ENCODE data around the gene RBFOX1. TPM values are rescaled to one million over a fixed set of nuclear protein-coding genes. Genes with fewer than 3 reads are reported as not detected.

The RBFOX1 gene
- total RNA-seq, 1 donor from 2014 or later = 0.84 TPM

DNA sequence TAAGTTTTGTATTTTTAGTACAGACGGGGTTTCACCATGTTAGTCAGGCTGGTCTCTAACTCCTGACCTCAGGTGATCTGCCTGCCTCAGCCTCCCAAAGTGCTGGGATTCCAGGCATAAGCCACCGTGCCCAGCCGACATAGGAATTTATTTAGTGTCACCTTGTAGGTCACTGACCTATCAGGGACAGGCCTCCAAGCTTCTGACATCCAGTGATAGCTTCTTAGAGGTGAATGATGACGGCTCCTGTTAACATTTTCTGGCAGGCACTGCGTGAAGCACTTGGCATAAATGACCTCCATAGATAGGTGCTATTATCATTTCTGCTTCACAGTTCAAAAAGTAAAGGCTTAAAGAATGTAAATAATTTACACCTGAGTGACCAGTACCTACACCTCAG is 71.6 kb downstream of the RBFOX1 start:
- H3K27ac Mint-ChIP-seq (ENCODE audit: unreplicated experiment) = no peak overlapping the region
- H3K36me3 Mint-ChIP-seq (ENCODE audit: low read depth, unreplicated experiment) = no peaks in the 10 kb centered on the region
- H3K4me1 Mint-ChIP-seq (ENCODE audit: low read depth, unreplicated experiment) = no peaks in the 10 kb centered on the region
- H3K4me3 ChIP-seq (ENCODE audit: insufficient read depth, low read depth, low read length) = no peak overlapping the region
- no peak overlapping the region for H3K9ac ChIP-seq (ENCODE audit: low read length)
- no peaks in the 10 kb centered on the region for H4K20me1 ChIP-seq (ENCODE audit: insufficient read depth, low read length)
- no peak overlapping the region for H3K4me3 Mint-ChIP-seq (ENCODE audit: unreplicated experiment)
- H3K27me3 Mint-ChIP-seq (ENCODE audit: low read depth, unreplicated experiment) = peaks cover 7% of the 10 kb centered on the region
- H3K4me1 ChIP-seq (ENCODE audit: insufficient read depth, low read length) = no peaks in the 10 kb centered on the region
- H3K9me3 ChIP-seq (ENCODE audit: insufficient read depth, low read depth, low read length) = peaks cover 5% of the 10 kb centered on the region
- no peaks in the 10 kb centered on the region for H3K27me3 ChIP-seq (ENCODE audit: insufficient read depth, low read length)
- no peaks in the 10 kb centered on the region for H3K79me2 ChIP-seq (ENCODE audit: insufficient read depth, low read length)
- no peak overlapping the region for H2AFZ ChIP-seq (ENCODE audit: low read depth, low read length)
- DNase-seq (ENCODE audit: low read depth) (no peak), FAIRE-seq (no peak)
- no peak overlapping the region for H3K4me2 ChIP-seq (ENCODE audit: low read length)
- TF ChIP-seq EZH2 (IDR thresholded peaks at IDR 0.05; ENCODE audit: insufficient read depth, low read length) (no peak), CTCF (IDR thresholded peaks at IDR 0.05; ENCODE audit: insufficient read depth, low read depth, low read length) (no peak)
- H3K27ac ChIP-seq (ENCODE audit: low read depth, low read length) = no peak overlapping the region
- no peaks in the 10 kb centered on the region for H3K36me3 ChIP-seq (ENCODE audit: insufficient read depth, low read length)
- H3K9me3 Mint-ChIP-seq (ENCODE audit: unreplicated experiment) = peaks cover 4% of the 10 kb centered on the region

- no peaks in the 10 kb centered on the region for H3K79me2 ChIP-seq (ENCODE audit: insufficient read depth, low read length)
- Mint-ChIP-seq H3K27me3 (ENCODE audit: low read depth, unreplicated experiment) (peaks cover 7% of the 10 kb centered on the region), H3K36me3 (ENCODE audit: low read depth, unreplicated experiment) (no peaks in the 10 kb centered on the region), H3K9me3 (ENCODE audit: unreplicated experiment) (peaks cover 4% of the 10 kb centered on the region), H3K4me1 (ENCODE audit: low read depth, unreplicated experiment) (no peaks in the 10 kb centered on the region), H3K27ac (ENCODE audit: unreplicated experiment) (no peak overlapping the region), H3K4me3 (ENCODE audit: unreplicated experiment) (no peak overlapping the region)
- no peak overlapping the region for H3K4me3 ChIP-seq (ENCODE audit: insufficient read depth, low read depth, low read length)
- H2AFZ ChIP-seq (ENCODE audit: low read depth, low read length) = no peak overlapping the region
- H3K4me2 ChIP-seq (ENCODE audit: low read length) = no peak overlapping the region
- H3K27ac ChIP-seq (ENCODE audit: low read depth, low read length) = no peak overlapping the region
- DNase-seq (ENCODE audit: low read depth) (no peak), FAIRE-seq (no peak)
- H3K9me3 ChIP-seq (ENCODE audit: insufficient read depth, low read depth, low read length) = peaks cover 7% of the 10 kb centered on the region
- H4K20me1 ChIP-seq (ENCODE audit: insufficient read depth, low read length) = no peaks in the 10 kb centered on the region
- no peaks in the 10 kb centered on the region for H3K36me3 ChIP-seq (ENCODE audit: insufficient read depth, low read length)
- H3K4me1 ChIP-seq (ENCODE audit: insufficient read depth, low read length) = no peaks in the 10 kb centered on the region
- H3K9ac ChIP-seq (ENCODE audit: low read length) = no peak overlapping the region
- no peak for TF ChIP-seq CTCF (IDR thresholded peaks at IDR 0.05; ENCODE audit: insufficient read depth, low read depth, low read length)
- no peak for TF ChIP-seq EZH2 (IDR thresholded peaks at IDR 0.05; ENCODE audit: insufficient read depth, low read length)
- no peaks in the 10 kb centered on the region for H3K27me3 ChIP-seq (ENCODE audit: insufficient read depth, low read length)
Measured at GRCh38 chr16:7405166-7405565, 72.5 kb downstream of the RBFOX1 start.

GRCh38 chr16:7408700-7409365 is 76.2 kb downstream of the RBFOX1 start:
- no peak overlapping the region for H3K27ac Mint-ChIP-seq (ENCODE audit: unreplicated experiment)
- Histone ChIP-seq H3K27ac (ENCODE audit: low read depth, low read length) (no peak overlapping the region), H4K20me1 (ENCODE audit: insufficient read depth, low read length) (no peaks in the 10 kb centered on the region), H3K9me3 (ENCODE audit: insufficient read depth, low read depth, low read length) (peaks cover 7% of the 10 kb centered on the region), H3K79me2 (ENCODE audit: insufficient read depth, low read length) (no peaks in the 10 kb centered on the region), H3K27me3 (ENCODE audit: insufficient read depth, low read length) (no peaks in the 10 kb centered on the region), H3K4me2 (ENCODE audit: low read length) (no peak overlapping the region), H3K36me3 (ENCODE audit: insufficient read depth, low read length) (no peaks in the 10 kb centered on the region), H3K4me1 (ENCODE audit: insufficient read depth, low read length) (no peaks in the 10 kb centered on the region), H3K9ac (ENCODE audit: low read length) (no peak overlapping the region), H3K4me3 (ENCODE audit: insufficient read depth, low read depth, low read length) (no peak overlapping the region), H2AFZ (ENCODE audit: low read depth, low read length) (no peak overlapping the region)
- DNase-seq (ENCODE audit: low read depth) (no peak), FAIRE-seq (no peak)
- no peaks in the 10 kb centered on the region for H3K4me1 Mint-ChIP-seq (ENCODE audit: low read depth, unreplicated experiment)
- peaks cover 7% of the 10 kb centered on the region for H3K27me3 Mint-ChIP-seq (ENCODE audit: low read depth, unreplicated experiment)
- no peaks in the 10 kb centered on the region for H3K36me3 Mint-ChIP-seq (ENCODE audit: low read depth, unreplicated experiment)
- TF ChIP-seq CTCF (IDR thresholded peaks at IDR 0.05; ENCODE audit: insufficient read depth, low read depth, low read length) = no peak
- no peak for TF ChIP-seq EZH2 (IDR thresholded peaks at IDR 0.05; ENCODE audit: insufficient read depth, low read length)
- H3K4me3 Mint-ChIP-seq (ENCODE audit: unreplicated experiment) = no peak overlapping the region
- H3K9me3 Mint-ChIP-seq (ENCODE audit: unreplicated experiment) = peaks cover 4% of the 10 kb centered on the region
